B cell (primary cell): Measurements from ENCODE around the gene ITGB6. TPM values are rescaled to one million over a fixed set of nuclear protein-coding genes. Genes with fewer than 3 reads are reported as not detected.

Experiments used
- ATAC-seq: fragments of 200-7000 bp; cut with Tn5 transposase; one replicate; pipeline ENCODE4 v1.10.0; 2021; ENCODE audit warnings: low read depth, mild to moderate bottlenecking, moderate number of reproducible peaks, moderate library complexity
- CTCF ChIA-PET: fragments of 350-600 bp; sonication (Branson Sonifier 250); formaldehyde crosslinking; loops from one replicate; lab custom pipeline; 2021; ENCODE audit warnings: antibody characterized with exemption, inconsistent platforms; lab: Charles Lee
- POLR2A ChIA-PET: fragments of 350-600 bp; sonication (Branson Sonifier 250); formaldehyde crosslinking; loops from one replicate; lab custom pipeline; 2021; ENCODE audit warnings: antibody characterized with exemption; lab: Charles Lee
- DNase-seq: peaks from one replicate; pipeline ENCODE4 v3.0.0; 2013
- H2AFZ ChIP-seq: 2 replicates; pipeline ENCODE4 v1.6.1; 2012; ENCODE audit warnings: mild to moderate bottlenecking, low read depth, low read length; ENCODE audit not compliant: insufficient read depth, poor library complexity, severe bottlenecking
- H3K27ac ChIP-seq, 2 donors: 1 replicate in 1 of 2; 2 replicates in 1 of 2; pipeline ENCODE4 v1.5.1; 2012 to 2013; ENCODE audit warnings: low read length in 2 of 2, mild to moderate bottlenecking in 2 of 2, moderate library complexity in 1 of 2
- H3K27me3 ChIP-seq, 4 experiments: fragments of 200-600 bp in 1 of 4; sonication (generic) in 1 of 4; replicated peaks in 1 of 4; 1 replicate in 2 of 4; 2 replicates in 2 of 4; pipeline versions ENCODE4 v1.6.1 to v1.7.0; 2013 to 2016; ENCODE audit warnings: low read length in 3 of 4, mild to moderate bottlenecking in 2 of 4, mixed read lengths in 1 of 4, moderate library complexity in 1 of 4; ENCODE audit not compliant: insufficient read depth in 4 of 4, control insufficient read depth in 3 of 4; ENCODE audit errors: control extremely low read depth in 1 of 4
- H3K36me3 ChIP-seq, 2 experiments: replicated peaks in 1 of 2; 1 replicate in 1 of 2; 2 replicates in 1 of 2; pipeline versions ENCODE4 v1.6.1 to v1.7.1; 2013; ENCODE audit warnings: low read length in 1 of 2; ENCODE audit not compliant: insufficient read depth in 2 of 2, control insufficient read depth in 1 of 2; ENCODE audit errors: control extremely low read depth in 1 of 2, extremely low read depth in 1 of 2
- H3K4me1 ChIP-seq, 2 donors: fragments of 200-600 bp in 1 of 2; sonication (generic) in 1 of 2; 1 replicate in 1 of 2; 2 replicates in 1 of 2; pipeline versions ENCODE4 v1.5.1 to v1.6.1; 2013 to 2017; ENCODE audit warnings: low read length in 2 of 2; ENCODE audit not compliant: control insufficient read depth in 2 of 2, insufficient read depth in 2 of 2
- H3K4me2 ChIP-seq: replicated peaks from 2 replicates; pipeline ENCODE3; 2012; ENCODE audit warnings: mild to moderate bottlenecking, low read depth, low read length; ENCODE audit not compliant: poor library complexity, severe bottlenecking
- H3K4me3 ChIP-seq, 5 experiments: fragments of 200-600 bp in 1 of 5; sonication (generic) in 1 of 5; 1 replicate in 3 of 5; 2 replicates in 2 of 5; pipeline versions ENCODE4 v1.5.1 to v1.7.0; 2011 to 2016; ENCODE audit warnings: low read length in 4 of 5, mild to moderate bottlenecking in 4 of 5, low read depth in 2 of 5, control low read depth in 1 of 5, moderate library complexity in 1 of 5; ENCODE audit not compliant: insufficient read depth in 1 of 5; ENCODE audit errors: control extremely low read depth in 1 of 5, extremely low read depth in 1 of 5
- H3K79me2 ChIP-seq: fragments of 200-600 bp; sonication (generic); one replicate; pipeline ENCODE4 v1.6.0; 2016; ENCODE audit warnings: low read length; ENCODE audit not compliant: control insufficient read depth, insufficient read depth
- H3K9ac ChIP-seq: fragments of 200-600 bp; sonication (generic); 2 replicates; pipeline ENCODE4 v1.6.1; 2017; ENCODE audit warnings: mild to moderate bottlenecking, low read length, moderate library complexity
- H3K9me3 ChIP-seq, 3 donors: one replicate each; pipeline versions ENCODE4 v1.6.1 to v1.7.1; 2013; ENCODE audit warnings: low read length in 2 of 3; ENCODE audit not compliant: control insufficient read depth in 2 of 3, insufficient read depth in 1 of 3; ENCODE audit errors: control extremely low read depth in 1 of 3
- H4K20me1 ChIP-seq: 2 replicates; pipeline ENCODE4 v1.6.0; 2012; ENCODE audit warnings: mild to moderate bottlenecking, low read length; ENCODE audit not compliant: insufficient read depth, control insufficient read depth, poor library complexity, severe bottlenecking
- H3K27ac Mint-ChIP-seq: one replicate; pipeline ENCODE4 v1.8.0; 2021; ENCODE audit warnings: mixed read lengths
- H3K27me3 Mint-ChIP-seq: one replicate; pipeline ENCODE4 v1.8.0; 2021; ENCODE audit warnings: mixed read lengths
- H3K4me1 Mint-ChIP-seq: one replicate; pipeline ENCODE4 v1.8.0; 2021; ENCODE audit warnings: mixed read lengths
- H3K4me3 Mint-ChIP-seq: one replicate; pipeline ENCODE4 v1.8.0; 2021; ENCODE audit warnings: mixed read lengths
- H3K9me3 Mint-ChIP-seq: one replicate; pipeline ENCODE4 v1.8.0; 2022; ENCODE audit warnings: mixed read lengths; ENCODE audit not compliant: insufficient read depth
- CTCF ChIP-seq: fragments of 200-600 bp; IDR thresholded peaks from one replicate; pipeline ENCODE4 v1.8.0; 2022; ENCODE audit warnings: antibody characterized with exemption, mild to moderate bottlenecking
- EZH2 ChIP-seq: IDR thresholded peaks from 2 replicates; pipeline ENCODE4 v1.6.1; 2012; ENCODE audit warnings: borderline replicate concordance, low read depth, mild to moderate bottlenecking, moderate library complexity, low read length; ENCODE audit not compliant: insufficient read depth, poor library complexity, severe bottlenecking
- WGBS: methylation state at CpG from one replicate; pipeline ENCODE4 v1.1.5; 2013; ENCODE audit warnings: missing lambda C conversion rate; ENCODE audit not compliant: insufficient coverage; 5-methylcytosine and 5-hydroxymethylcytosine counted together
- intact Hi-C: fragments of 100-400 bp; cut with micrococcal nuclease; formaldehyde crosslinking; loops from one replicate; pipeline ENCODE4 v1.10.0; 2022
- polyA plus RNA-seq: library from polyadenylated mRNA; depleted of rRNA; stranded (reverse); fragments of >200 nt; gene quantifications from 2 replicates; pipeline ENCODE4 v1.2.3, GENCODE V29; 2012
- total RNA-seq, 2 donors: library from RNA; stranded (reverse); fragments of 120-200 nt in 1 of 2; gene quantifications; 1 replicate in 1 of 2; 2 replicates in 1 of 2; pipeline versions ENCODE4 v1.2.3 to v1.2.4, GENCODE V29; 2013 to 2022

Gene ITGB6
- total and polyA plus RNA-seq, 2 donors (not counting 1 experiment from before 2014, with no cell fraction given), result not detected

GRCh38 chr2:160064916-160065315 lies 135.2 kb downstream of the ITGB6 start:
- no peaks in the 10 kb centered on the region for H3K79me2 ChIP-seq
- H3K4me2 ChIP-seq, result no peak overlapping the region
- H3K36me3 ChIP-seq, result no peaks in the 10 kb centered on the region
- no peak overlapping the region for H2AFZ ChIP-seq
- H3K27me3 ChIP-seq, result peaks cover 0 to 25% (median 17%) of the 10 kb centered on the region in 4 experiments
- DNase-seq (no peak), ATAC-seq (no peak)
- CTCF ChIA-PET, result no interaction called here
- H3K4me3 ChIP-seq, result no peak overlapping the region
- TF ChIP-seq EZH2 (no peak), CTCF (no peak)
- no CpG with 5 or more reads among the region's 1 CpG for WGBS
- H4K20me1 ChIP-seq, result no peaks in the 10 kb centered on the region
- H3K27ac ChIP-seq, result no peak overlapping the region
- intact Hi-C loops, result no loop called here
- H3K4me1 Mint-ChIP-seq, result peaks cover 7% of the 10 kb centered on the region
- peaks cover 10 to 12% of the 10 kb centered on the region in 2 donors for H3K4me1 ChIP-seq
- H3K9ac ChIP-seq, result no peak overlapping the region
- H3K4me3 Mint-ChIP-seq, result no peak overlapping the region
- H3K9me3 Mint-ChIP-seq, result peaks cover 2% of the 10 kb centered on the region
- no peak overlapping the region for H3K27ac Mint-ChIP-seq
- POLR2A ChIA-PET, result no interaction called here
- peaks cover 42% of the 10 kb centered on the region for H3K27me3 Mint-ChIP-seq
- peaks cover 0 to 11% (median 0%) of the 10 kb centered on the region in 3 donors for H3K9me3 ChIP-seq

- H3K4me3 Mint-ChIP-seq, result no peak overlapping the region
- H3K27ac Mint-ChIP-seq, result no peak overlapping the region
- WGBS, result 93% methylated on average over 3 of the region's 4 CpGs
- intact Hi-C loops, result no loop called here
- peaks cover 0 to 28% (median 21%) of the 10 kb centered on the region in 4 experiments for H3K27me3 ChIP-seq
- H3K4me1 Mint-ChIP-seq, result peaks cover 7% of the 10 kb centered on the region
- H3K27ac ChIP-seq, result no peak overlapping the region
- no peak for TF ChIP-seq CTCF
- TF ChIP-seq EZH2, result no peak
- ChIA-PET POLR2A (no interaction called here), CTCF (no interaction called here)
- H3K79me2 ChIP-seq, result no peaks in the 10 kb centered on the region
- no peak overlapping the region for H3K4me3 ChIP-seq
- no peak overlapping the region for H3K9ac ChIP-seq
- H3K9me3 ChIP-seq, result peaks cover 0 to 11% (median 0%) of the 10 kb centered on the region in 3 donors
- H3K27me3 Mint-ChIP-seq, result peaks cover 49% of the 10 kb centered on the region
- H3K4me1 ChIP-seq, result peaks cover 10 to 12% of the 10 kb centered on the region in 2 donors
- ATAC-seq (no peak), DNase-seq (no peak)
- no peak overlapping the region for H3K4me2 ChIP-seq
- H3K9me3 Mint-ChIP-seq, result peaks cover 2% of the 10 kb centered on the region
- no peaks in the 10 kb centered on the region for H4K20me1 ChIP-seq
- H2AFZ ChIP-seq, result no peak overlapping the region
- H3K36me3 ChIP-seq, result no peaks in the 10 kb centered on the region
Observed at GRCh38 chr2:160063879-160064612, 136.0 kb downstream of the ITGB6 start.
